Fibroblast of pulmonary artery (primary cell): ENCODE results near the gene FTO.

Experiments used
- DNase-seq: peaks from one replicate; pipeline ENCODE4 v3.0.0-alpha.2; 2010; ENCODE audit warnings: low read depth
- H3K4me3 ChIP-seq: replicated peaks from 2 replicates; pipeline ENCODE4 v1.5.1; 2011; ENCODE audit warnings: low read depth, mild to moderate bottlenecking, control low read depth, low read length, moderate library complexity
- TF ChIP-seq, protein P1 (sequence below): IDR thresholded peaks from 2 replicates; pipeline ENCODE4 v1.5.1; 2011; ENCODE audit warnings: mild to moderate bottlenecking, control low read depth, low read length, inconsistent platforms; ENCODE audit errors: missing control alignments

FTO gene

GRCh38 chr16:53898993-53899392 is 195.0 kb downstream of the FTO start:
- TF ChIP-seq, protein P1, sequence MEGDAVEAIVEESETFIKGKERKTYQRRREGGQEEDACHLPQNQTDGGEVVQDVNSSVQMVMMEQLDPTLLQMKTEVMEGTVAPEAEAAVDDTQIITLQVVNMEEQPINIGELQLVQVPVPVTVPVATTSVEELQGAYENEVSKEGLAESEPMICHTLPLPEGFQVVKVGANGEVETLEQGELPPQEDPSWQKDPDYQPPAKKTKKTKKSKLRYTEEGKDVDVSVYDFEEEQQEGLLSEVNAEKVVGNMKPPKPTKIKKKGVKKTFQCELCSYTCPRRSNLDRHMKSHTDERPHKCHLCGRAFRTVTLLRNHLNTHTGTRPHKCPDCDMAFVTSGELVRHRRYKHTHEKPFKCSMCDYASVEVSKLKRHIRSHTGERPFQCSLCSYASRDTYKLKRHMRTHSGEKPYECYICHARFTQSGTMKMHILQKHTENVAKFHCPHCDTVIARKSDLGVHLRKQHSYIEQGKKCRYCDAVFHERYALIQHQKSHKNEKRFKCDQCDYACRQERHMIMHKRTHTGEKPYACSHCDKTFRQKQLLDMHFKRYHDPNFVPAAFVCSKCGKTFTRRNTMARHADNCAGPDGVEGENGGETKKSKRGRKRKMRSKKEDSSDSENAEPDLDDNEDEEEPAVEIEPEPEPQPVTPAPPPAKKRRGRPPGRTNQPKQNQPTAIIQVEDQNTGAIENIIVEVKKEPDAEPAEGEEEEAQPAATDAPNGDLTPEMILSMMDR, result no peak
- DNase-seq, result peak; percentile 32
- no peak overlapping the region for H3K4me3 ChIP-seq

DNA sequence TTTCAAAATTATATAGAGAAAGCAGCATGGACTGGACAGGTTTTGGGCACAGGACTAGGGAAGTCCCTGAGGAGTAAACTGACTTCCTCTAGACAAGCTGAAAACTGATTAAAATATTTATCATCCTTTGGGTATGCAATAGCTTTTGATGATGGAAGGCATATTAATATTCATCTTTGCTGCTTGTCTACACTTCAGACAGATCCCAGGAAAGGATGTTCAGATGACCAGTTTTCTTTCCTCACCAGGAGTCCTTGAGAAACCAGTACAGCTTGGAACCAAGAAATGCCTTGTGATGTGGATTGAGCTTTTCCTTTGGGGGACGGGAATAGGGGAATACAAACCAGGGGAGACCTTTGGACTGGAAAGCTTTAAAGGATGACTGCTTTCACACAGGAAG is 195.5 kb downstream of the FTO start:
- TF ChIP-seq, protein P1, result no peak
- no peak overlapping the region for H3K4me3 ChIP-seq
- peak; percentile 34 for DNase-seq

DNA sequence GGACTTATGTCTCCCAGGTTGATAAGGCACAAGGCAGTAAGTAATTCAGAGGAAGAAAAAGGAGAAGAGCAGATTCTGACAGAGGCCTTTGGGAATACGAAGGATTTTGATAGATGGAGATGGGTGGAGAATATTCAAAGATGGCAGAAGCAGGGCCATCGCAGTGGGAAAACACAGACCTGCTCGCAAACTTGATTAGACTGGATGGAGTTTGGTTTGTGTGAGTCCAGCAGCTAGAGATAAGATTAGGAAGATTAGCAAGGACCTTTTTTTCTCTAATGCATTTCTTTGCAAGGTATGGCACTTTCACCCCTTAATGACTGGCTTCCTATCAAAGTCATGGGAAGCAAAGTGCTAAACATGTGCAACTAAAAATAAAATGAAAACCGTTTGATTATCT is 196.7 kb downstream of the FTO start:
- H3K4me3 ChIP-seq, result no peak overlapping the region
- no peak for DNase-seq
- TF ChIP-seq, protein P1, result no peak

- TF ChIP-seq, protein P1, result no peak
- H3K4me3 ChIP-seq, result no peak overlapping the region
- DNase-seq, result no peak
These were observed 197.5 kb downstream of the FTO start for GRCh38 chr16:53901408-53901807.

- no peak for DNase-seq
- H3K4me3 ChIP-seq, result no peak overlapping the region
- TF ChIP-seq, protein P1, result no peak
These were observed 200.6 kb downstream of the FTO start for GRCh38 chr16:53904533-53904932.

DNA sequence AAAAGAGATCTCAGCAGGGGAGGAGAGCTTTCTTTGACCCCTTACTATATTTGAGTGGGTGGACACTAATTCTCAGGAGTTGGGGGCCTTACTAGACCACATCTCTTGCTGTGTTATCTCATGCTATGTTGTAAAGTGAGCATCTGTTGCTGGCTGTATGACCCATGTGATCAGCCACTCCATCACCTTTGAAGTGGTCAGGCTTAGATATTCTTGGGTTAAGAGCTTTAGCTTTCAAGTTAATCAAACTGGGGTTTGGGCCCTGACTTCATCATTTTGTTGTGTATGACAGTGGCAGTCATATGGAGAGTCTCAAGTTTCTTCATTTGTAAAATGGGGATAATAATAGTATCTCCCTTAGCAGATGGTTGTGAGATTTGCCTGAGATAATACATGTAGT is 201.1 kb downstream of the FTO start:
- no peak overlapping the region for H3K4me3 ChIP-seq
- DNase-seq, result no peak
- TF ChIP-seq, protein P1, result no peak

- H3K4me3 ChIP-seq, result no peak overlapping the region
- no peak for DNase-seq
- TF ChIP-seq, protein P1, result no peak
These were observed 204.8 kb downstream of the FTO start for GRCh38 chr16:53908731-53909130.
